ENCODE data around the gene CRTAC1.

CRTAC1 gene

GRCh38 chr10:97922022-97922758 lies 108.2 kb downstream of the CRTAC1 start:
- DNase-seq, result no peak

- no peak for DNase-seq
Measured at GRCh38 chr10:97921581-97922021, 108.8 kb downstream of the CRTAC1 start.

DNA sequence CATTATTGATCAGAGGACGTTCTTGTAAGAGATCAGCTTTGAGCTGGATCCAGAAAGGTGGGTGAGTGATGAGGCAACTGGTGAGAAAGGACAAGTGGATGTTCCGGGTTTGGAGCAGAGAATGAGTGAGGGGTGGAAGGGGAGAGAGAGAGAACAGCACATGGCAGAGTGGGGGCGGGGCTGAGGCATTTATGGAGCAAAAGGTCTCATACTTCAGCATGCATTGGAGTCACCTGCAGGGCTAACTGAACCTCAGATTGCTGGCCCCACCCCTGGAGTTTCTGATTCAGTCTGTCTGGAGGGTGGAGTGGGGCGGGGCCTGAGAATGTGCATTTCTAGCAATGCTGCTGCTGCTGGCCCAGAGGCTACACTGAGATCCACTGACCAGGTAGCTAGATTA lies 109.6 kb downstream of the CRTAC1 start:
- DNase-seq, result no peak

DNA sequence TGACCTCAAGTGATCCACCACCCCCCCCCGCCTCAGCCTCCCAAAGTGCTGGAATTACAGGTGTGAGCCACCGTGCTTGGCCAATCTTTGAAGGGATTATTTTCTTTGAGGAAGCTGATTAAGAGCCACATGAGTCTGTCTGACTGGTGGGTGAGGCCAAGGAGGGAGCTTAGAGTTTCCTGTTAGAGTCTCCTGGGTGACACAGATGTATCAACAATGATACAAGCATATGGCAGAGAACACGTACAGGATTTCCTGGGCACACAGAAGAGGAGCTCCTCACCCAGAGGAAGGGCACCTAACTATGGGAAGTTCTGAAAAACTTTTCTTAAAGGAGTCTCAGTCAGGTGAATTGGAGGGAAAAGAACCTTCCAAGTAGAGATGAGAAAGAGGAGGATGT lies 111.4 kb downstream of the CRTAC1 start:
- no peak for DNase-seq

DNA sequence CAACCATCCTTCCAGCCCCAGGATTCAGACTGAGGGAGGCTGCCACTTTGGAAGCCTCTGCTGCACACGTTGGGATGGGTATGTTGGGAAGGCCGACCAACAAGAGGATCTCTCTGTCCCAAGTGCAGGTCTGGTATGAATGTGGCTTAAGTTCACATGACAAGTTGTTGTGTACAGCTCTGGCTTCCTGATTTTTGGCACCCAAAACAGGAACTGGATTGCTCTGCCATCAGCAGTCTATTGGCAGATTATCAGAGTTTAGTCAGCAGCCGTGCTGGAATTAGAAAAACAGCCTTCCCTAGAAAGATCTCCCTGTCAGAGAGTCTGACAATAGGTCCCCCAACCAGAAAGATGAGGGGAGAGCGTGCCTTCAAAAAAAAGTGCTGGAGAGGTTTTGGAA lies 113.8 kb downstream of the CRTAC1 start:
- DNase-seq, result no peak

DNA sequence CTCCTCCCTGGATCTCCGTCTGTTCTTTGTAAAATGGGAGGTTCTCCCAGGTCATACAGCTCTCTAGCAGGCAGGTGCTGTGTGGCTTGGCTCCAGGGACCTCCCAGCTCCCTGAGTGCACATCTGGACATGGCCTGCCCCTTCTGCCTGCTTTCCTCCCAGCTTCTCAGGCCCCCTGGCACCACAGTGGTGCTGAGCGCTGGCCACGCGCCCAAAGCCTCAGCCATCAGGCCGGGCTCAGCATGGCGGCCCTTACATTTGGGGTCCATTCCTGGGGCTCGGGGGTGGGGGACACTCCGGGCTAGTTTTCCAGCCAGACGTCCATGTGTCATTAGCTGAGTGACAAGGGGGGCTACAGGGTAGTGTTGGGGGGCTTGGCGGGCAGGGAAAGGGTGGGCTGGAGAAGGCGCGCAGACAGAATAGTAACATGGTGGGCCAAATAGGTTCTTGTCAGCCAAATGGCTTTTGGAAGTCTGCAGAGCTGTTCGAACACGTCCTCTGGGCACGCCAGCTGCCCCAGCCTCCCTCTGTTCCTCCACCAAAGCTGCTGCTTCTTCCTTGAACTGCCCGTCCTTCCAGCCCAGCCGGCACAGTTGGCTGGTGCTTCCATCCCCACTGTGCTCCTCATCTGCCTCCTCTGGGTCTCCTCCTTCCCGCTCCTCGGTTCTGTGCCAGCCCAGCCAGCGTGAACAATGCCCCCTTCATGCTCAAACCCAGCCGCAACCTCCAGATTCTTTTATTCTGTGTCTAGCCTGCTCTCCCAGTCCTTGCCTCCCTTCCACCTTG lies 114.9 kb downstream of the CRTAC1 start:
- no peak for DNase-seq

GRCh38 chr10:97914837-97915211 lies 115.6 kb downstream of the CRTAC1 start:
- peak; percentile 32 to 68 (median 59) for DNase-seq

- no peak for DNase-seq
Measured at GRCh38 chr10:97914171-97914836, 116.1 kb downstream of the CRTAC1 start.

- DNase-seq, result no peak
Measured at GRCh38 chr10:97913614-97914013, 116.8 kb downstream of the CRTAC1 start.

DNA sequence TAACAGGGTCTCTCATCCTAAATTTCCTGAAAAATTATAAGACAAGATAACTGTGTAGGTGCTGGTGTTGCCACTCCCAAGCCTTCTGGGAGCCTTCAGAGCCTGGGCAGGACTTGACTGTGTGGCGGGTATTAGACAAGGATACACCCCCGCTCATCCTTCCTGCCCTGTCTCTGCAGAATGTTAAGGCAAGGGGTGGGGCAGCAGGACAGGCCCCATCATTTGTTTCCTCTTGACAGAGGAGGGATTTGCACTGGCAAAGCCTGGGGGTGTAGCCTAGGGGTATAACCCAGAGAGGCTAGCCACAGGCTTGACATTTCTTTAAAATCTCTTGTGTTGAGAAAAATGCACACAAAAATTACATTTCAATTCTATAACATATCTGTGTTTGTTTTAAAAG lies 117.2 kb downstream of the CRTAC1 start:
- no peak for DNase-seq

GRCh38 chr10:97911217-97911616 lies 119.2 kb downstream of the CRTAC1 start:
- DNase-seq, result no peak

DNA sequence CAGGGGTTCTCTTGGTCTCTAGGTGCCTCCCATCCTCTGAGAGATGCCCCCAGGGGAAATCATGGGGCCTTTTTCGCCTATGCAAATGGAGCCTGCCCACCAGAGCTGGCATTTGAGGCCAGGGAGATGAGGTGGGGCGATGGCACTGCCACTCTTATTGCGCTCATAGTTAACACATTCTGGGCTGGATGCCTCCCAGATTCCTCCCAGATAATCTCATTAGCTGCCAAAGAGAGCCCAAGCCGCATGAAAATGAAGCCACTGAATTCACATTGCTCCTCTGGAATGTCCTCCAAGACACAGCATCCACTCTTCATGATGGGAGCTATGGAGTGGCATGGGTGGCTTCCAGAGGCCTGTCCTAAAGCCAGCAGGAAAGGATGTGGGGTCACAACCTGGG lies 119.8 kb downstream of the CRTAC1 start:
- DNase-seq, result no peak

DNA sequence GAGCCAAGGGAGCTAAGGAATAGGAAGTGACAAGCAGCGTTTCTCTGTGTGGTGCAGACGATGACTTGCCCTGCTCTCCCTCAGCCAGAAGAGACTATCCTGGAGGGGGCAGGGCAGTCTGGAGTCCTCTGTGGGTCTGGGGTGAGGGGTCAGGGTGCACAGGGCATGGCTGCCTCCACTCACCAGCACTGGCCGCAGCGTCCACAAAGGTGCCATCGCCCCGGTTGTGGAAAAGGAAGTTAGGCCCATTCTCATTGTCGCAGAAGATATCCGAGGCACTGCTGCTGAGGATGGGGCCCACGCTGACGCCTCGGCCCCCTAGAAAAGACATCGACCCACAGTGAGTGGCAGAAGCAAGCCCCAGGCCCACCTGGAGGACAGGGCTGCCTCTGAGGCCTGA lies 122.6 kb downstream of the CRTAC1 start:
- no peak for DNase-seq

GRCh38 chr10:97907211-97907610 lies 123.2 kb downstream of the CRTAC1 start:
- no peak for DNase-seq

- DNase-seq, result no peak
Measured at GRCh38 chr10:97905276-97905675, 125.1 kb downstream of the CRTAC1 start.

DNA sequence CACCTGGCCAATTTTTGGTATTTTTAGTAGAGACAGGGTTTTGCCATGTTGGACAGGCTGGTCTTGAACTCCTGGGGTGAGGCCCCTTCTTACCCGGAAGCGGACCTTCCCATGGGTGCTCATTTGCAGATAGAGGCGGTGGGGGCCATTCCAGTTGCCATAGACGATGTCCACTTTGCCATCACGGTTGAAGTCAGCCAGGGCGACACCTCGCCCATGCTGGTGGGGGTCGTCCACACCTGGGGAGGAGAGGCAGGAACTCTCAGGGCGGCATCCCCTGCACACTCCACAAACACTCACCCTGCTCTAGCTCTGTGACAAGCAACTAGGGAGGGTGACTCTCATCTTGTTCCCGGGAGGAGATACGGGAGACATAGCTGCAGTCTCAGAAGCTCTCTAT lies 125.8 kb downstream of the CRTAC1 start:
- no peak for DNase-seq

- no peak for DNase-seq
Measured at GRCh38 chr10:97904018-97904381, 126.4 kb downstream of the CRTAC1 start.

- DNase-seq, result no peak
Measured at GRCh38 chr10:97903128-97904017, 127.0 kb downstream of the CRTAC1 start.

DNA sequence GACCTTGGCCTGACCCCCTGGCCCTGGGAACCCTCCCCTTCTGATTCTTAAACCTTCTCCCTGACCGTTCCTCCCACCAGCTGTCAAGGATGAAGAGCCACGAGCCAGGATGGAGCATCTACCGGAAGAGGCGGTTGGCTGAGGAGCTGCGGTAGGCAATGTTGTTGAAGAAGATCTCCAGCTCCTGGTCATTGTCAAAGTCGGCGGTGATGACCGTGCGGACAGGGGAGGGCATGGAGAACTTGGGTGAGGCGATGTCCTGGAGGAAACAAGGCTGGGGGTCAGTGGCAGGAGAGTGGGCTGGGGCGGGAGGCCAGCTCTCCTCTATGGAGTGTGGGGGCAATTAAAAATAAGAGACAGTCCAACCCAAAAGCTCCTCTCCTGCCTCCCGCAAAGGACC lies 129.0 kb downstream of the CRTAC1 start:
- no peak for DNase-seq

- DNase-seq, result no peak
Measured at GRCh38 chr10:97898429-97898828, 132.0 kb downstream of the CRTAC1 start.

DNA sequence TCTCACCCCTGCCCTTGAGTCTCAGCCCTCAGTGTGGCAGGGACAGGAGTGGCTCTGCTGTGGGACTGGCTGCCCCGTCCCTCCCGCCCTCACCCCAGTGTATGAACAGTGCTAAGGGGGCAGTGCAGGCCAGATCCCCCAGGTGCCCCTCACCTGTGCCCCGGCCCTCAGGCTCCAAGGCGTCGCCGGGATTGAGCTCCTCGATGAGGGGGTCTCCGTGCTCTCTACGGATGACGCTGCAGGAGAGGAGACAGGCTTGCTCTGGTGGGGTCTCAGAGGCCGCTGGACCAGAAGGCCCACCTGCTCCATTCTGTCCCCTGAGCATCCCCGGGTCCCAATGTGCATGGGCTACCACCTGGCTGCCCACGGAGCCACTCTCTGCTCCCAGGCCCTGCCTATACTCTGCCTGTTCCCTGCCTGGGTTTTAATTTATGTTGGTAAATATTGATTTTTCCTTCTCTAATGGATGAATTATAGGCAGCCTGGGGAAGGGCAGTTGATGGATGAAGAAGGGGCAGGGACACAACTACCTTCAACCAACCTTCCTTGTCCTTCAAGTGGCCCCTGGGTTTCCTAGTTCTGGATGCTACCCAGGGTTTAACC lies 133.6 kb downstream of the CRTAC1 start:
- DNase-seq, result no peak

DNA sequence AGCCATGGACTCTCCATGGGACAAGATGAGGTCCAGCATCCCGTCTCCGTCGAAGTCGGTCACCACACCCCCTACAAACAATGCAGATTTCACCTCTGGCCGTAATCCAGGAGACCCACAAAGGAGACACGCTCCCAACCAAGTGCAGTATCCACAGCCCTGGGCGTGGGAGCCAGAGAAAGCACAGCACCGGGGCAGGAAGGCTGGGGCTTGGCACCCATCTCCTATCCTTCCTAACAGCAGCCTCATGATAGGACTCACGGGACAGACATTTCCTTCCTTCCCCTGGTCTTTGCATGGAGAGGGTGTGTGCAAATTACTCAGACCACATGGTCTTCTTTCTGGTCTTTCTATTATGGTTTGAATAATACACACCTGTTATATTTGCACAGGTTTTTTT lies 134.5 kb downstream of the CRTAC1 start:
- no peak for DNase-seq

- no peak for DNase-seq
Measured at GRCh38 chr10:97895084-97895483, 135.3 kb downstream of the CRTAC1 start.
